NCI-H1417 treated with DMSO at 0.1 percent for 48 hours (cell line): ENCODE results near the gene SLC35E1.
"Not testable (repeated sequence)": the region's sequence is repeated elsewhere in the genome, so short reads cannot be mapped to it uniquely, and the experiment has no call there.

Experiments
- DNase-seq: peaks from one replicate; lab custom pipeline; 2025; lab: John Stamatoyannopoulos, UW

SLC35E1 gene

GRCh38 chr19:16581145-16581970, 9.1 kb upstream of the SLC35E1 start:
- DNase-seq = no peak

GRCh38 chr19:16579381-16579780, 7.2 kb upstream of the SLC35E1 start:
- no peak for DNase-seq

GRCh38 chr19:16577531-16577985, 5.3 kb upstream of the SLC35E1 start:
- DNase-seq = no peak

- no peak for DNase-seq
These were observed 4.7 kb upstream of the SLC35E1 start for GRCh38 chr19:16576690-16577530.

GRCh38 chr19:16575861-16576689, 3.9 kb upstream of the SLC35E1 start:
- DNase-seq = no peak

- DNase-seq = no peak
These were observed 3.1 kb upstream of the SLC35E1 start for GRCh38 chr19:16575282-16575681.

GRCh38 chr19:16573925-16574324, 1.7 kb upstream of the SLC35E1 start:
- no peak for DNase-seq

- DNase-seq = no peak
These were observed 1.1 kb upstream of the SLC35E1 start for GRCh38 chr19:16573296-16573695.

GRCh38 chr19:16571822-16572331, 338 bp downstream of the SLC35E1 start:
- no peak for DNase-seq

GRCh38 chr19:16571283-16571682, 932 bp downstream of the SLC35E1 start:
- no peak for DNase-seq

GRCh38 chr19:16569609-16570320, 2.5 kb downstream of the SLC35E1 start:
- DNase-seq = no peak

GRCh38 chr19:16566702-16567101, 5.5 kb downstream of the SLC35E1 start:
- DNase-seq = no peak

GRCh38 chr19:16566161-16566560, 6.1 kb downstream of the SLC35E1 start:
- no peak for DNase-seq

- no peak for DNase-seq
These were observed 7.4 kb downstream of the SLC35E1 start for GRCh38 chr19:16564842-16565241.

GRCh38 chr19:16562608-16563025, 9.6 kb downstream of the SLC35E1 start:
- DNase-seq = no peak

GRCh38 chr19:16561382-16561781, 10.8 kb downstream of the SLC35E1 start:
- DNase-seq = no peak

GRCh38 chr19:16559780-16560276, 12.4 kb downstream of the SLC35E1 start:
- no peak for DNase-seq

- DNase-seq = no peak
These were observed 17.4 kb downstream of the SLC35E1 start for GRCh38 chr19:16554776-16555175.

GRCh38 chr19:16551902-16552301, 20.3 kb downstream of the SLC35E1 start:
- not testable (repeated sequence) for DNase-seq

GRCh38 chr19:16548956-16549355, 23.3 kb downstream of the SLC35E1 start:
- no peak for DNase-seq
